HL-60 (cell line): ENCODE measurements around the gene CIROP.

Source experiments
- DNase-seq, 2 experiments: peaks; one replicate each; pipeline ENCODE4 v3.0.0-alpha.2; 2010 to 2020; ENCODE audit warnings: low read depth in 1 of 2, low spot score in 1 of 2
- H3K27ac ChIP-seq: fragments of 250-450 bp; sonication (Bioruptor Pico); replicated peaks from 2 replicates; pipeline ENCODE4 v1.5.1; 2020; ENCODE audit warnings: mild to moderate bottlenecking, moderate library complexity
- H3K27me3 ChIP-seq: fragments of 250-450 bp; sonication (Bioruptor Pico); 2 replicates; pipeline ENCODE4 v1.5.1; 2021; ENCODE audit warnings: mild to moderate bottlenecking, moderate library complexity; ENCODE audit not compliant: insufficient read depth, poor library complexity, severe bottlenecking
- H3K4me3 ChIP-seq: replicated peaks from 2 replicates; pipeline ENCODE4 v1.5.1; 2011; ENCODE audit warnings: mild to moderate bottlenecking, control low read depth, low read length; ENCODE audit not compliant: insufficient read depth
- GABPA ChIP-seq: IDR thresholded peaks from 2 replicates; pipeline ENCODE4 v1.6.1; 2012; ENCODE audit warnings: low read depth
- POLR2AphosphoS5 ChIP-seq: IDR thresholded peaks from 2 replicates; pipeline ENCODE4 v1.6.1; 2012; ENCODE audit warnings: low read depth
- REST ChIP-seq: IDR thresholded peaks from 2 replicates; pipeline ENCODE4 v1.6.1; 2012; ENCODE audit warnings: low read depth; ENCODE audit not compliant: insufficient replicate concordance
- SPI1 ChIP-seq: IDR thresholded peaks from 2 replicates; pipeline ENCODE4 v1.6.1; 2012; ENCODE audit warnings: low read depth, mild to moderate bottlenecking, borderline replicate concordance
- TF ChIP-seq, protein P1 (sequence below): IDR thresholded peaks from one replicate; pipeline ENCODE4 v1.5.1; 2011; ENCODE audit warnings: low read length, control low read depth, inconsistent platforms; ENCODE audit not compliant: insufficient read depth

CIROP gene

DNA sequence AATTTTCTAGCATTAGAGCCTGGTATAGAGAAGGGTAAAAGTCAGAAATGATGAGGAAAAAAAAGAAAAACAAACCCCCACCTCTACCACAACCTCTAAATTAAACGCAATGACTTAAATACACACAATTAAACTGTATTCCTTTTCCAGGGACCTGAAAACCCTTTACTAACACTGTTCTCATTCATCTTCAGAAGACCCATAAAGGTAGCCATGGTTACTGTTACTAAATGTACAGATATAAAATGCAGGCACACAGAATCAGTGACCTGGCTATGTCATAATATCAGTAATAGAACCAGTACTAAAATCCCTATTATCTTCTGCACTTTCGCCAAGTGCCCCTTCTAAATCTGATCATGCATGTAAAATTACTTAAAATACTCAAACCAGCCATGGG, 11.3 kb downstream of the CIROP start:
- no peak for DNase-seq
- TF ChIP-seq GABPA (no peak), REST (no peak), SPI1 (no peak), POLR2AphosphoS5 (no peak)
- TF ChIP-seq, protein P1, sequence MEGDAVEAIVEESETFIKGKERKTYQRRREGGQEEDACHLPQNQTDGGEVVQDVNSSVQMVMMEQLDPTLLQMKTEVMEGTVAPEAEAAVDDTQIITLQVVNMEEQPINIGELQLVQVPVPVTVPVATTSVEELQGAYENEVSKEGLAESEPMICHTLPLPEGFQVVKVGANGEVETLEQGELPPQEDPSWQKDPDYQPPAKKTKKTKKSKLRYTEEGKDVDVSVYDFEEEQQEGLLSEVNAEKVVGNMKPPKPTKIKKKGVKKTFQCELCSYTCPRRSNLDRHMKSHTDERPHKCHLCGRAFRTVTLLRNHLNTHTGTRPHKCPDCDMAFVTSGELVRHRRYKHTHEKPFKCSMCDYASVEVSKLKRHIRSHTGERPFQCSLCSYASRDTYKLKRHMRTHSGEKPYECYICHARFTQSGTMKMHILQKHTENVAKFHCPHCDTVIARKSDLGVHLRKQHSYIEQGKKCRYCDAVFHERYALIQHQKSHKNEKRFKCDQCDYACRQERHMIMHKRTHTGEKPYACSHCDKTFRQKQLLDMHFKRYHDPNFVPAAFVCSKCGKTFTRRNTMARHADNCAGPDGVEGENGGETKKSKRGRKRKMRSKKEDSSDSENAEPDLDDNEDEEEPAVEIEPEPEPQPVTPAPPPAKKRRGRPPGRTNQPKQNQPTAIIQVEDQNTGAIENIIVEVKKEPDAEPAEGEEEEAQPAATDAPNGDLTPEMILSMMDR = no peak
- Histone ChIP-seq H3K4me3 (peak overlapping the region; percentile 85), H3K27me3 (no peaks in the 10 kb centered on the region), H3K27ac (peak overlapping the region; percentile 97)

DNA sequence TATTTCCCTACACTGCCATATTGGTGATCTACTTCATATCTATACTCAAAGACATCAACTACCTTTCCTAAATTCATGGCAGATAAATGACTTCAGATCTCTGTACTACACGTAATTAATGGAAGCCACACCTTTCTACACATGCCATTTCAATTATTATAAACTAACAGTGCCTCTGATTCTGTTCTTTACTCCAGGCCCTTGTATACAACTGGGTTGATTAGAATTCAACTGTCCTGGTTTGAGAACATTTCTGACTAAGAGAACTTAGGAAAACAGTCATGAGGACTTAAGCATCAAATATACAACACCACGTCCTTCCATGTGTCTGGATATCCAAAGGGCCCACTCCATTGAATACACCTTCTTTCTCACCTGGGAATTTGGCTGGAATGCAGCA, 11.7 kb downstream of the CIROP start:
- no peak overlapping the region for H3K4me3 ChIP-seq
- no peak overlapping the region; the same call in 1 of the 2 replicates for H3K27ac ChIP-seq
- no peaks in the 10 kb centered on the region for H3K27me3 ChIP-seq
- TF ChIP-seq, protein P1 = no peak
- TF ChIP-seq GABPA = no peak
- TF ChIP-seq SPI1 = no peak
- no peak for TF ChIP-seq REST
- no peak for TF ChIP-seq POLR2AphosphoS5
- DNase-seq = no peak

GRCh38 chr14:23091294-23092225, 13.2 kb downstream of the CIROP start:
- TF ChIP-seq POLR2AphosphoS5 = no peak
- no peak for TF ChIP-seq SPI1
- no peak for TF ChIP-seq GABPA
- TF ChIP-seq REST = no peak
- TF ChIP-seq, protein P1 = no peak
- Histone ChIP-seq H3K4me3 (no peak overlapping the region), H3K27ac (no peak overlapping the region), H3K27me3 (no peaks in the 10 kb centered on the region)
- DNase-seq = no peak
